Measurements from ENCODE around the gene ISY1. TPM values are rescaled to one million over a fixed set of nuclear protein-coding genes. Genes with fewer than 3 reads are reported as not detected.
"Not testable (repeated sequence)": the region's sequence is repeated elsewhere in the genome, so short reads cannot be mapped to it uniquely, and the experiment has no call there.

ISY1 gene
- total and polyA plus RNA-seq, 2 of the 4 experiments (the other 2 are of a cell fraction): 28.5 to 31.5 TPM

GRCh38 chr3:129087904-129088303, 73.0 kb downstream of the ISY1 start:
- H4K5ac ChIP-seq (ENCODE audit: low read depth, low read length); H4K20me1 ChIP-seq (ENCODE audit: insufficient read depth, low read length); CTCF ChIA-PET; H3K23ac ChIP-seq (ENCODE audit: low read depth, low read length); H3K9me1 ChIP-seq (ENCODE audit: insufficient read depth, low read length); POLR2A ChIA-PET (ENCODE audit: unreplicated experiment); BruUV-seq (replicated peaks); dilution Hi-C loops (cut with HindIII; ENCODE audit: low sequenced_read_pairs, unreplicated experiment); H4K8ac ChIP-seq (ENCODE audit: low read depth in 2 of 2, low read length in 2 of 2); H2BK5ac ChIP-seq (ENCODE audit: low read depth, low read length, poor library complexity, severe bottlenecking); H3K36me3 ChIP-seq (ENCODE audit: control insufficient read depth, insufficient read depth, low read length); H3K4ac ChIP-seq (ENCODE audit: low read depth, low read length); H2AK5ac ChIP-seq (ENCODE audit: low read depth, low read length); H2BK20ac ChIP-seq (ENCODE audit: low read depth, low read length); intact Hi-C loops (cut with micrococcal nuclease); H2BK120ac ChIP-seq (ENCODE audit: low read depth, low read length); H3K79me1 ChIP-seq (ENCODE audit: low read depth in 1 of 2, low read length in 2 of 2); in situ Hi-C loops (cut with MboI; ENCODE audit: low sequenced_read_pairs); H3K9me3 ChIP-seq (ENCODE audit: control insufficient read depth, insufficient read depth, low read length); H3K4me2 ChIP-seq (ENCODE audit: low read depth, low read length); H3K4me3 ChIP-seq (ENCODE audit: insufficient read depth, low read depth, low read length); H3K14ac ChIP-seq (replicated peaks; ENCODE audit: low read depth, low read length); H3K4me1 ChIP-seq (ENCODE audit: control insufficient read depth, insufficient read depth, low read length); H3K18ac ChIP-seq (ENCODE audit: low read depth, low read length); H3K9ac ChIP-seq (ENCODE audit: low read depth, low read length); H2BK15ac ChIP-seq (ENCODE audit: low read depth, low read length); H3K27me3 ChIP-seq (ENCODE audit: control insufficient read depth, insufficient read depth, low read length); H3K56ac ChIP-seq (ENCODE audit: extremely low read depth, insufficient read depth, low read length); H2AK9ac ChIP-seq (replicated peaks; ENCODE audit: low read depth, low read length, poor library complexity); H4K91ac ChIP-seq (ENCODE audit: insufficient read depth, low read depth, low read length); H3K27ac ChIP-seq (ENCODE audit: insufficient read depth, low read length); H2AFZ ChIP-seq (replicated peaks; ENCODE audit: low read length, poor library complexity): not testable (repeated sequence)
- DNase-seq (peak; percentile 57), ATAC-seq (ENCODE audit: low read depth) (peak; percentile 89)
- no CpG with 5 or more reads among the region's 9 CpGs for WGBS, 2 experiments (ENCODE audit: extremely low coverage in 2 of 2, insufficient read length in 1 of 2)
